Brain microvascular endothelial cell (primary cell): ENCODE results near the gene NIPBL.

Source experiments
- DNase-seq: peaks from one replicate; pipeline ENCODE4 v3.0.0-alpha.2; 2020
- H3K27ac ChIP-seq: fragments of 250-450 bp; sonication (Bioruptor Pico); 2 replicates; pipeline ENCODE4 v1.5.1; 2020; ENCODE audit warnings: mild to moderate bottlenecking, moderate library complexity
- H3K27me3 ChIP-seq: fragments of 250-450 bp; sonication (Bioruptor Pico); replicated peaks from 2 replicates; pipeline ENCODE4 v1.5.1; 2020; ENCODE audit warnings: mild to moderate bottlenecking
- H3K36me3 ChIP-seq: fragments of 250-450 bp; sonication (Bioruptor Pico); replicated peaks from 2 replicates; pipeline ENCODE4 v1.5.1; 2020; ENCODE audit warnings: mild to moderate bottlenecking
- H3K4me3 ChIP-seq: 2 replicates; pipeline ENCODE4 v1.5.1; 2011; ENCODE audit warnings: low read depth, mild to moderate bottlenecking, control low read depth, low read length, moderate library complexity
- CTCF ChIP-seq: IDR thresholded peaks from 2 replicates; pipeline ENCODE4 v1.5.1; 2011; ENCODE audit warnings: low read depth, mild to moderate bottlenecking, moderate library complexity, low read length, control low read depth, inconsistent platforms; ENCODE audit errors: missing control alignments
- in situ Hi-C: cut with HindIII; loops from 2 replicates; pipeline ENCODE4 v1.10.0; 2017; ENCODE audit warnings: low sequenced_read_pairs, low pct_ligation_motif_present

Gene NIPBL

GRCh38 chr5:37028910-37029309 is 152.3 kb downstream of the NIPBL start:
- H3K27me3 ChIP-seq = no peaks in the 10 kb centered on the region

GRCh38 chr5:37029436-37029835 is 152.9 kb downstream of the NIPBL start:
- Histone ChIP-seq H3K36me3 (peaks cover 7% of the 10 kb centered on the region), H3K27ac (no peak overlapping the region), H3K27me3 (no peaks in the 10 kb centered on the region), H3K4me3 (no peak overlapping the region)
- no peak for DNase-seq
- in situ Hi-C loops = no loop called here
- no peak for TF ChIP-seq CTCF

More at GRCh38 chr5:37028910-37029309, 152.3 kb downstream of the NIPBL start:
- Histone ChIP-seq H3K27ac (no peak overlapping the region), H3K4me3 (no peak overlapping the region), H3K36me3 (peaks cover 7% of the 10 kb centered on the region)
- in situ Hi-C loops = no loop called here
- TF ChIP-seq CTCF = no peak
- DNase-seq = no peak

GRCh38 chr5:37034955-37035354 is 158.4 kb downstream of the NIPBL start:
- no peak for TF ChIP-seq CTCF
- no peak for DNase-seq
- Histone ChIP-seq H3K27me3 (no peaks in the 10 kb centered on the region), H3K36me3 (no peaks in the 10 kb centered on the region), H3K4me3 (no peak overlapping the region), H3K27ac (no peak overlapping the region)
- in situ Hi-C loops = no loop called here

- DNase-seq = no peak
- no peak for TF ChIP-seq CTCF
- Histone ChIP-seq H3K4me3 (no peak overlapping the region), H3K27me3 (no peaks in the 10 kb centered on the region), H3K27ac (no peak overlapping the region), H3K36me3 (no peaks in the 10 kb centered on the region)
- in situ Hi-C loops = no loop called here
Observed at GRCh38 chr5:37037840-37038239, 161.3 kb downstream of the NIPBL start.

GRCh38 chr5:37039824-37040223 is 163.3 kb downstream of the NIPBL start:
- DNase-seq = no peak
- TF ChIP-seq CTCF = no peak
- Histone ChIP-seq H3K27ac (no peak overlapping the region), H3K4me3 (no peak overlapping the region), H3K27me3 (no peaks in the 10 kb centered on the region), H3K36me3 (peaks cover 2% of the 10 kb centered on the region)
- in situ Hi-C loops = no loop called here

- TF ChIP-seq CTCF = peak; percentile 41
- Histone ChIP-seq H3K36me3 (peaks cover 2% of the 10 kb centered on the region), H3K4me3 (no peak overlapping the region), H3K27me3 (no peaks in the 10 kb centered on the region), H3K27ac (no peak overlapping the region)
- in situ Hi-C loops = no loop called here
- no peak for DNase-seq
Observed at GRCh38 chr5:37043693-37044092, 167.1 kb downstream of the NIPBL start.
